ENCODE measurements around the gene FGF5. TPM values are rescaled to one million over a fixed set of nuclear protein-coding genes. Genes with fewer than 3 reads are reported as not detected.
"Not testable (repeated sequence)": the region's sequence is repeated elsewhere in the genome, so short reads cannot be mapped to it uniquely, and the experiment has no call there.

Gene FGF5
- total RNA-seq, 1 donor from 2014 or later, result not detected

DNA sequence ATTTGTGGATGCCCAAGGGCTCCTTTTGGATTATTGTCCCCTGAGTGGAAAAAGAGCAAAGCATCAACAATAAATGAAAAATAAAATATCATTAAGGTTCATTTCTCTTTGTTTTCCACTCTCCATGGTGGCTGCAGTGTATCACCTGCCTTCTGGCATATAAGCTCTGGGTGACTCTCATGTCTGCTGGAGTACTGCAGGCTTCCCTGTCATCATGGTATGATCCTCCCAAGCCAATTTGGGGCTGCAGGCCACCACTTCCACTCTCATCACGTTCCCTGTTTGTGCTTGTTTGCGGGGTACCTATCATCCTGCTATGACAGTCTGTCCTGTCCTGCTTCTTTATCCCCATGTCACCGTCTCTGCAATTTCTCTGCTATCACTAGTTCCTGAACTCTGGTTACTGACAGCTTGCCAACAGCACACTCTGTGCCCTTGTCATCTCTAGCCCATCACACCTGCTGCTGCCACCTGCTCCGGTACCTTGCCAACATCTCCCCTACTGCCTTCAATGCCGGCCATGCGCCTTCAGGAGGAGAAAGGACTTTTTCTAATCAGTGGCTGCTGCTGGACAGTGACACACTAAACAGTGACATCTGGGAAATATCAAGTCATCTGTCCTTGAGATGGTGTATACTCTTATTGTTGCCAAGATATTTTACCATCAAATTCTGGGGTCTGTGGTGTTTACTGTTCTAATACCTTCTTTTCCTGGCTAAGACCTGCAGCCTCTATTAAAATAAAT is 23.0 kb upstream of the FGF5 start:
- H3K4me3 ChIP-seq, result no peak overlapping the region
- TF ChIP-seq, protein P1, sequence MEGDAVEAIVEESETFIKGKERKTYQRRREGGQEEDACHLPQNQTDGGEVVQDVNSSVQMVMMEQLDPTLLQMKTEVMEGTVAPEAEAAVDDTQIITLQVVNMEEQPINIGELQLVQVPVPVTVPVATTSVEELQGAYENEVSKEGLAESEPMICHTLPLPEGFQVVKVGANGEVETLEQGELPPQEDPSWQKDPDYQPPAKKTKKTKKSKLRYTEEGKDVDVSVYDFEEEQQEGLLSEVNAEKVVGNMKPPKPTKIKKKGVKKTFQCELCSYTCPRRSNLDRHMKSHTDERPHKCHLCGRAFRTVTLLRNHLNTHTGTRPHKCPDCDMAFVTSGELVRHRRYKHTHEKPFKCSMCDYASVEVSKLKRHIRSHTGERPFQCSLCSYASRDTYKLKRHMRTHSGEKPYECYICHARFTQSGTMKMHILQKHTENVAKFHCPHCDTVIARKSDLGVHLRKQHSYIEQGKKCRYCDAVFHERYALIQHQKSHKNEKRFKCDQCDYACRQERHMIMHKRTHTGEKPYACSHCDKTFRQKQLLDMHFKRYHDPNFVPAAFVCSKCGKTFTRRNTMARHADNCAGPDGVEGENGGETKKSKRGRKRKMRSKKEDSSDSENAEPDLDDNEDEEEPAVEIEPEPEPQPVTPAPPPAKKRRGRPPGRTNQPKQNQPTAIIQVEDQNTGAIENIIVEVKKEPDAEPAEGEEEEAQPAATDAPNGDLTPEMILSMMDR (IDR thresholded peaks at IDR 0.05), result no peak
- intact Hi-C loops (cut with DNase I), result no loop called here
- DNase-seq, result no peak
- ATAC-seq, result no peak
- no peaks in the 10 kb centered on the region for H3K36me3 ChIP-seq
- H3K27ac ChIP-seq, result no peak overlapping the region
- H3K4me1 ChIP-seq, result no peaks in the 10 kb centered on the region
- peaks cover 16% of the 10 kb centered on the region for H3K27me3 ChIP-seq
- H3K9me3 ChIP-seq, result no peaks in the 10 kb centered on the region

DNA sequence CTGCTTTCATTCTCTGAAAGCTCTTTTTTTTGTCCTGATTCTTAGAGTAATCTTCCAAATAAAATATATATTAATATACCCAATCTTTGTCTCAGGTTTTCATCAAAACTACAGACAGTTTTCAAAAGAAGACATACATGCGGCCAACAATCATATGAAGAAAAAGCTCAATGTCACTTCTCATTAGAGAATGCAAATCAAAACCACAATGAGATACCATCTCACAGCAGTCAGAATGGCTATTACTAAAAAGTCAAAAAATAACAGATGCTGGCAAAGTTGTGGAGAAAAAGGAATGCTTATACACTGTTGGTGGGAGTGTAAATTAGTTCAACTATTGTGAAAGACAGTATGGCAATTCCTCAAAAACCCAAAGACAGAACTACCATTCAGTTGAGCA is 19.0 kb upstream of the FGF5 start:
- H3K4me3 ChIP-seq; H3K9me3 ChIP-seq; DNase-seq; ATAC-seq; H3K36me3 ChIP-seq; intact Hi-C loops (cut with DNase I); H3K27ac ChIP-seq; H3K4me1 ChIP-seq: not testable (repeated sequence)
- H3K27me3 ChIP-seq, result peaks cover 17% of the 10 kb centered on the region

DNA sequence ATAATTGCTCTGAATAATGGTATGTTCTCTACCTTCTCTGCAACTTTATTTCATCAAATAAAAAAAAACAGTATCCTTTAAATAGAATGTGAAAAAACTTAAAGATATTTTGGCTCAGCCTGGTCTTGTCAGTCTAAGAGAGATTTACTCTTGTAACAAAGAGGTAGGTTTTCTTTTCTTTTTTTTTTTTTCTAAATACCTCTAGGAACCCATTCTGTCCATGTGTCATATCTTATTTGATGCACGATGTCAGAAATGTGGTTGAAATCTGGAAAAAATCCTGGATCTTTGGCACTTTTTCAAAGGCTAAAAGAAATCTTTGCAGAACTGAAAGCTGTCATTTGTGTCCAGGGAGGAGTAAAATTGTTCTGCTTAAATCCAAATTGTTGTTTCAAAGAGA is 17.3 kb upstream of the FGF5 start:
- no peaks in the 10 kb centered on the region for H3K36me3 ChIP-seq
- no peaks in the 10 kb centered on the region for H3K9me3 ChIP-seq

DNA sequence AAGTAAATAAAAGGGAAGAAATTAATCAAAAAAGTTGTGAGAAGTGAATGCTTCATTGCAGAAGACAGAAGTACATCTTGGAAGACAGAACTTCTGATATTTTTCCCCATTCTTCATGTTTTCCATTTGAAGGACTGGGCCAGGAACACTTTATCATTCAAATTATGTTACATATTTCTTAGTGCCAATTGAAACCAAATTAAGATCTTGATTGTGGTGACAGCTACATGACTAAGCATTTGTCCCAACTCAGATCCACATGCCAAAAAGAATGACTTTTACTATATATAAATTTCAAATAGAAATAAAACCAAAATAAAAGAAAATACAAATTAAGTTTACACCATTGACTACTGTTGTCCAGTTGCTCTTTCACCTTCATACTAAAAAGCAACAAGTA is 14.0 kb upstream of the FGF5 start:
- Histone ChIP-seq H3K4me3 (no peak overlapping the region), H3K27me3 (peaks cover 16% of the 10 kb centered on the region), H3K36me3 (no peaks in the 10 kb centered on the region), H3K27ac (no peak overlapping the region), H3K4me1 (no peaks in the 10 kb centered on the region), H3K9me3 (no peaks in the 10 kb centered on the region)
- DNase-seq (no peak), ATAC-seq (no peak)
- TF ChIP-seq, protein P1 (IDR thresholded peaks at IDR 0.05), result no peak
- intact Hi-C loops (cut with DNase I), result no loop called here

More for the DNA sequence above, 17.3 kb upstream of the FGF5 start:
- no peaks in the 10 kb centered on the region for H3K4me1 ChIP-seq
- H3K4me3 ChIP-seq, result no peak overlapping the region
- ATAC-seq, result no peak
- intact Hi-C loops (cut with DNase I), result no loop called here
- TF ChIP-seq, protein P1 (IDR thresholded peaks at IDR 0.05), result no peak
- no peak for DNase-seq
- no peak overlapping the region for H3K27ac ChIP-seq
- H3K27me3 ChIP-seq, result peaks cover 10% of the 10 kb centered on the region

DNA sequence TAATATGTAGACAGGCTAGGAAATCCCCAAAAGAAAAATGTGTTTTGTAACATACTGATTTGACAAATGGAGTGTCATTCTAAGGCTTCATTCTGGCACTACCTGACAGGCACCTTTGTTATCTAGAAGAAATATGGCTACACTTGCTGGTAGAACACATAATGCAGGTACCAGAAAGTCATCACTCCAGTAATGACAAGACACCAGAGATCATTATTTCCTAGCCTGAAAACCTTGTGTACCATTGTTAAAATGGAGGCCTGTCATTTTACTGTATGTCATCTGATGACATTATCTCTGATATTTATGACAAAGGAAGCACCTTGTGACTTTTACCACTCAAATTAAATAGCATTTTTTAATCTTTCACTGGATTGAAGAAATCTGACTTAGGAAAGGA is 13.5 kb upstream of the FGF5 start:
- H3K9me3 ChIP-seq, result no peaks in the 10 kb centered on the region
- no peak for ATAC-seq
- intact Hi-C loops (cut with DNase I), result no loop called here
- H3K27me3 ChIP-seq, result peaks cover 16% of the 10 kb centered on the region
- no peak overlapping the region for H3K27ac ChIP-seq
- no peaks in the 10 kb centered on the region for H3K4me1 ChIP-seq
- H3K36me3 ChIP-seq, result no peaks in the 10 kb centered on the region
- no peak for DNase-seq
- TF ChIP-seq, protein P1 (IDR thresholded peaks at IDR 0.05), result no peak
- H3K4me3 ChIP-seq, result no peak overlapping the region

DNA sequence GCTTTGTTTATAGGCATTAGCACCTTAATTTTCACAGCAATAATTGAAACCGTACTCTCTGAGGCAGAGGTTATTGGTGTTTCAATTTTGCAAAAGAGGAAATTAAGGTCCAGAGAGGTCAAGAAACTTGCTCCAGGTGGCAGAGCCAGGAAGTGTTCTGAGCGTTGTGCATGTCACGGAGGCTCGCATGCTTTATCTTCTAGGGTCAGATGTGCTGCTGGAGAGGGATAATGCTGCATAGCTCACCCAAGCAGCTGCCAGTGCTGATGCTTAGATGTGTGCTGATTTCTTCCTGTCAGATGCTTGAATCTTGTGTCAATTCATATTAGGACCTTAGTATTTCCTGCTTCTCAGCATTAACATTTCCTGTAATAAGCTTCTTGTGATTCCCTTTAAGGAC is 13.0 kb upstream of the FGF5 start:
- no peak for ATAC-seq
- intact Hi-C loops (cut with DNase I), result no loop called here
- no peaks in the 10 kb centered on the region for H3K4me1 ChIP-seq
- no peak overlapping the region for H3K4me3 ChIP-seq
- DNase-seq, result no peak
- peaks cover 16% of the 10 kb centered on the region for H3K27me3 ChIP-seq
- H3K9me3 ChIP-seq, result no peaks in the 10 kb centered on the region
- H3K36me3 ChIP-seq, result no peaks in the 10 kb centered on the region
- TF ChIP-seq, protein P1 (IDR thresholded peaks at IDR 0.05), result no peak
- no peak overlapping the region for H3K27ac ChIP-seq
